DLD1 (cell line): ENCODE data around the gene DSCAML1.
"Not testable (repeated sequence)": the region's sequence is repeated elsewhere in the genome, so short reads cannot be mapped to it uniquely, and the experiment has no call there.

Source experiments
- in situ Hi-C: cut with HindIII; loops from 2 replicates; pipeline ENCODE4 v1.10.0; 2017; ENCODE audit warnings: low sequenced_read_pairs

The DSCAML1 gene

GRCh38 chr11:117405898-117406297 is 391.1 kb downstream of the DSCAML1 start:
- in situ Hi-C loops, result not testable (repeated sequence)

GRCh38 chr11:117399100-117399840 is 397.7 kb downstream of the DSCAML1 start:
- in situ Hi-C loops, result not testable (repeated sequence)

- in situ Hi-C loops, result not testable (repeated sequence)
Measured at GRCh38 chr11:117398618-117399017, 398.4 kb downstream of the DSCAML1 start.

- in situ Hi-C loops, result no loop called here
Measured at GRCh38 chr11:117396970-117397369, 400.0 kb downstream of the DSCAML1 start.

GRCh38 chr11:117395476-117395875 is 401.5 kb downstream of the DSCAML1 start:
- in situ Hi-C loops, result no loop called here

- in situ Hi-C loops, result no loop called here
Measured at GRCh38 chr11:117394221-117394925, 402.6 kb downstream of the DSCAML1 start.

GRCh38 chr11:117392979-117393378 is 404.0 kb downstream of the DSCAML1 start:
- in situ Hi-C loops, result no loop called here

GRCh38 chr11:117392001-117392690 is 404.9 kb downstream of the DSCAML1 start:
- in situ Hi-C loops, result no loop called here

GRCh38 chr11:117391181-117391580 is 405.8 kb downstream of the DSCAML1 start:
- in situ Hi-C loops, result no loop called here

GRCh38 chr11:117390743-117391142 is 406.3 kb downstream of the DSCAML1 start:
- in situ Hi-C loops, result no loop called here

GRCh38 chr11:117387992-117388755 is 408.8 kb downstream of the DSCAML1 start:
- in situ Hi-C loops, result no loop called here

- in situ Hi-C loops, result no loop called here
Measured at GRCh38 chr11:117385906-117386305, 411.1 kb downstream of the DSCAML1 start.

GRCh38 chr11:117385471-117385870 is 411.5 kb downstream of the DSCAML1 start:
- in situ Hi-C loops, result no loop called here

GRCh38 chr11:117384045-117384444 is 413.0 kb downstream of the DSCAML1 start:
- in situ Hi-C loops, result no loop called here

GRCh38 chr11:117382746-117383145 is 414.3 kb downstream of the DSCAML1 start:
- in situ Hi-C loops, result no loop called here

GRCh38 chr11:117381481-117382387 is 415.3 kb downstream of the DSCAML1 start:
- in situ Hi-C loops, result no loop called here

- in situ Hi-C loops, result no loop called here
Measured at GRCh38 chr11:117380676-117381075, 416.3 kb downstream of the DSCAML1 start.

GRCh38 chr11:117378976-117379865 is 417.8 kb downstream of the DSCAML1 start:
- in situ Hi-C loops, result no loop called here
